PFSK-1 (cell line): ENCODE data around the gene XPO1.
A peak's percentile ranks its signal among the peaks of the same experiment; 100 is the strongest.

ENCODE experiments used
- FOXP2 ChIP-seq: optimal IDR thresholded peaks from 2 replicates; pipeline ENCODE3; 2011; ENCODE audit warnings: borderline replicate concordance, control low read depth, inconsistent platforms; ENCODE audit not compliant: insufficient read depth; ENCODE audit errors: extremely low read length, extremely low read depth
- POLR2AphosphoS5 ChIP-seq: IDR thresholded peaks from 2 replicates; pipeline ENCODE4 v1.6.1; 2012; ENCODE audit warnings: low read depth, mild to moderate bottlenecking, control low read depth, low read length, moderate library complexity
- REST ChIP-seq, 2 experiments: IDR thresholded peaks; 2 replicates each; pipeline versions ENCODE4 v1.6.1 to v1.8.0; 2011 to 2012; ENCODE audit warnings: low read depth in 2 of 2, low read length in 2 of 2, control low read depth in 1 of 2, inconsistent platforms in 1 of 2, mild to moderate bottlenecking in 1 of 2, moderate library complexity in 1 of 2; ENCODE audit not compliant: insufficient read depth in 1 of 2
- SIN3A ChIP-seq: IDR thresholded peaks from 2 replicates; pipeline ENCODE4 v1.6.1; 2012; ENCODE audit warnings: mild to moderate bottlenecking, low read length, moderate library complexity, borderline replicate concordance; ENCODE audit not compliant: insufficient read depth
- TAF1 ChIP-seq: IDR thresholded peaks from 2 replicates; pipeline ENCODE4 v1.6.1; 2012; ENCODE audit warnings: low read length, control low read depth, borderline replicate concordance; ENCODE audit not compliant: insufficient read depth

The XPO1 gene

DNA sequence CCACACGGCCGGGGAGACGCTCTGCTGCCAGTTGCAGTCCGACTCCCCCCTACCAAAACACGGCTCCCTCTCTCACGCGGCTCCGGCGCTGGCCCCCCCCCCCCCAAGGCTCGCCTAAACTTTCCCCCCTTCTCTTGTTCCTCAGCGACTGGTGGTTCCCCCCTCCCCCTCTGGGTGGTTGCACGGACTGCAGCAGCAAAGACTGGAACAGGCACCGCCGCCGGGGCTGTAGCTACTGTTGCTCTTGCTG lies 281 bp downstream of the XPO1 start:
- TF ChIP-seq SIN3A (peak; percentile 64; the same call in 1 of the 2 replicates), TAF1 (no peak; the same call in 1 of the 2 replicates), POLR2AphosphoS5 (no peak), REST (IDR thresholded peaks at IDR 0.05; ENCODE audit: insufficient read depth in 1 of 2, low read depth in 2 of 2, low read length in 2 of 2) (no peak), FOXP2 (no peak)

GRCh38 chr2:61537277-61537949 lies 743 bp downstream of the XPO1 start:
- TF ChIP-seq FOXP2 (no peak), TAF1 (no peak), POLR2AphosphoS5 (no peak), SIN3A (no peak), REST (IDR thresholded peaks at IDR 0.05; ENCODE audit: insufficient read depth in 1 of 2, low read depth in 2 of 2, low read length in 2 of 2) (no peak)

DNA sequence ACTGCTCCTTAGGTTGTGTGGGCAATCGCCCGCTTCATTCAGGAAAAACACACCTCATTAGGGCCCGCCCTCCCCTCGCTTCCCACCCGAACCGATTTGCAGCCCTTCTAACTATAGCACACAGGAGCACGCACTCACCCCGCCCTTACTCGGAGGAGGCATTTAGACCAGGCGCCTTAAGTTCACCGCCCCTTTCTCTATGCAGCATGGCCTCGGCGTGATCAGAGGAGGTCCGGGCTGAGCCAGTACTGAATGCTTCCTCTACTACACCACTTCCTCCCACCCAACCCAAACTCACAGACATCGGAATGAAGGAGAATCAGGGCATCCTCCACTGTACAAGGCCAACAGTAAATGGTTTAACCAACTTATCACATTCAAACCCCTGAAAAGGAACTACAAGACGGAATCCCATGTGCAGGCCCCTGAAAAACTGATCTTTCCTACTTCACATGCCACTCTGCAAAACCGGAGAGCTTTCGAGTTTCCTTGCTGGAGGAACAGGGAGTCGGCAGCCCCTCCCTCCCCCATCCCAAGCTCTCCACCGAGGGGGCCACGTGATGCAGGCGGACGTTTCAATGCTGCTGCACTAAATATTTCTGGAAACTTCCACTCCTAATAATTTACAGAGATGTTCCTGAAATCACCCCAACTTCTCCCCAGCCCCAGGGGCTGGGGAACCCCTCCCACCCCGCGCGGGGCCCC lies 1.4 kb downstream of the XPO1 start:
- peak in 1 of 2 experiments; percentile 34; a peak in 1 of 4 replicates for TF ChIP-seq REST (IDR thresholded peaks at IDR 0.05; ENCODE audit: insufficient read depth in 1 of 2, low read depth in 2 of 2, low read length in 2 of 2)
- TF ChIP-seq TAF1 = peak; percentile 96
- TF ChIP-seq SIN3A = peak; percentile 97
- TF ChIP-seq FOXP2 = no peak
- peak; percentile 92 for TF ChIP-seq POLR2AphosphoS5

DNA sequence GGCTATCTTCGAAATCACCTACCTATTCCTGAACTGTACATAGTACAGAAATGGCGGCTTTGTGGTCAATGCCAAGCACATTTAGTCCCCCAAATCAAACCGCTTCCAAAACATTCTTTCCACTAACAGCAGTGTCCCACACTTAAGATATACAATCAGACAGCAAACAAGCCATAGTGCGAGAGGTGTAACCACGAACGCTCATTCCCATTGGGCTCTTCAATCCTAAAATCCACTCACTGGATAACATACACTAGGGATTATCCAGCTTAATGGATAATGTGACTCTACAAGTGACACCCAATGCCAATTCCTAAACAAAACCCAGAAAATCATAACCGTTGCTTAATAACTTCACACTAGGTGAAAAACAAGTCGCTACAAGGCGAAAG lies 2.0 kb downstream of the XPO1 start:
- TF ChIP-seq SIN3A (no peak), TAF1 (no peak), POLR2AphosphoS5 (no peak), REST (IDR thresholded peaks at IDR 0.05; ENCODE audit: insufficient read depth in 1 of 2, low read depth in 2 of 2, low read length in 2 of 2) (no peak), FOXP2 (no peak)

DNA sequence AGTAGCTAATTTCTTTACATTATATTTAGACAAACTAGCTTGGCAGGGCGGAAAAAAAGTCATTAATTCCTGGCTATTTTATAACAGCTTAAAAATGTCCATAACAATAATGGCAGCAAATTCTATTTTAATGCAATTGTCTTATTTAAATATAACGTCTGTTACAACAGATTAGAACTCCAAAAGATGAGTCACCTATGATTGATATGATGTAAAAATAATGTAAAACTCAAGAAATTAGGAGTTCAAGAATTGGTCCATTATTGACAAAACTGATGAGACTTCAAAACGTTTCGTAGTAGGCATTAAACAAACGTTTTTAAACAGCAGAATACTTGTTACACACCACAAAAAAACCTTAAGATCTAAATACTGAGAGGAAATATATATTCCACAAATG lies 2.7 kb downstream of the XPO1 start:
- no peak for TF ChIP-seq REST (IDR thresholded peaks at IDR 0.05; ENCODE audit: insufficient read depth in 1 of 2, low read depth in 2 of 2, low read length in 2 of 2)
